GM10847 (cell line): ENCODE measurements around the gene ZFP14.

Experiments
- POLR2A ChIP-seq: IDR thresholded peaks from 2 replicates; pipeline ENCODE4 v1.6.1; 2011; ENCODE audit not compliant: insufficient read length; ENCODE audit errors: extremely low read depth

Gene ZFP14

DNA sequence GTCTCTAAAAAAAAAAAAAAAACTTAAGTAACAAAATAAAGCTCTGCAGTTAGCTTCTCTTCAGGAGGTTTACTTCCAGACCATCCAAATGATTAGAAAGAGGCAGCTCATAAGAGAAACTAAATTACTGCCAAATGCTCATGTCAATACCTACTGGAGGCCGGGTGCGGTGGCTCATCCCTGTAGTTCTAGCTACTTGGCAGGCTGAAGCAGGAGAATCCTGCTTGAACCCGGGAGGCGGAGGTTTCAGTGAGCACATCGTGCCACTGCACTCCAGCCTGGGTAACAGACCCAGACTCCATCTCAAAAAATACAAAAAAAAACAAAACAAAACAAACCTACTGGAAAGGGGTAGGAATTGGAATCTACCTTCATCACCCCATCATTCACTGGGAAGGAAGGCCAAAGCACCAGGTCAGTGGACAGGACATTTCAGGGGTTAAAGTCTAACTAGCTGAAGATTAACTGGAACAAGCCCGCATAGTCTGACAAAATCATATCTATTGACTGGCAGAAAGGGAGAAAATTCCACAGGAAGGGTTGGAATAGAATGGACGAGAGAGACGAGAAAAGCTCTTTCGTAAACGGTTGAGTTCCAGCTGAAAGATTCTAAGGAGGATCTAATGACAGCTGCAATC lies 1.3 kb downstream of the ZFP14 start:
- TF ChIP-seq POLR2A: no peak

DNA sequence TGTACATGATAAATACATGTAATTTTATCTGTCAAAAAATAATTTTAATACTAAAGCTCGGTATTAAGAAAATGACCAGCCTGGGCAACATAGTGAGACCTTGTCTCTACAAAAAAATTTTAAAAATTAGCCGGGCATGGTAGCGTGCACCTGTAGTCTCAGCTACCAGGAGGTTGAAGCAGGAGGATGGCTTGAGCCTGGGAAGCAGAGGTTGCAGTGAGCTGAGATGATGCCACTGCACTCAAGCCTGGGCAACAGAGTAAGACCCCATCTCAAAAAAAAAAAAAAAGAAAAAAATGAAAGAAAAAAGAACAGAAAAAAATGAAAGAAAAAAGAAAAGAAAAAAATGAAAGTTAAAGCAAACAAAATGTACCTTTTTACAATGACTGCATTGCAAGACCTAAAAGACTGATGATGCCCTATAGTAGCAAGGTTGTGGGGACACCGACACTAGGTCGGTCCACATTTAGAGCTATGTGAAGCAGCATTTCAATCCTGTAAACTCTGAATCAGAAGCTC lies 5.3 kb downstream of the ZFP14 start:
- no peak for TF ChIP-seq POLR2A

DNA sequence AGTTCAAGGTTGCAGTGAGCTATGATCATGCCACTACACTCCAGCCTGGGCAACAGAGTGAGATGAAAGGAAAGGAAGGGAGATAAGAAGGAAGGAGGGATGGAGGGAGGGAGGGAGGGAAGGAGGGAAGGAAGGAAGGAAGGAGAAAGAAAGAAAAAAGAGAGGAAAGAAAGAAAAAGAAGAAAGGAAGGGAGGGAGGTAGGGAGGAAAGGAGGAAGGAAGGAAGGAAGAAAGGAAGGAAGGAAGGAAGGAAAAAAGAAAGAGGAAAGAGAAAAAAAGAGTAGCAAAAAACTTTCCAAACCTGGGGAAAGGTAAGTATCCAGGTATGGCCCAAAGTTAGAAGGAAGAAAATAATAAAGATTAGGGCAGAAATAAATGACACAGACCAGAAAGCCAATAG lies 7.1 kb downstream of the ZFP14 start:
- TF ChIP-seq POLR2A: no peak

DNA sequence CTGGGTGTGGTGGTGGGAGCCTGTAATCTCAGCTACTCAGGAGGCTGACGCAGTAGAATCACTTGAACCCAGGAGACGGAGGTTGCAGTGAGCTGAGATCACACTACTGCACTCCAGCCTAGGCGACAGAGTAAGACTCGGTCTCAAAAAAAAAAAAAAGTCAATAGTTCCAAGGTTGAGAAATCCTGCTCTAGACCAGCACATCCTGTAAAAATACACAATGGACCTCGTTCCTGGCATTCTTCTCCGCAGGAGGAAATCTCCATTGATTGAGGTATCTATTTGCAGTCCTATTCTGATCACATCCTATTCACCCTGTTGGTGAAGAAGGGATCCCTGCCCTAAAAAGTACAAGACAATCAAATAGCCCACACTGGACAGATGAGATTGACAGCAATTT lies 15.2 kb downstream of the ZFP14 start:
- no peak for TF ChIP-seq POLR2A

DNA sequence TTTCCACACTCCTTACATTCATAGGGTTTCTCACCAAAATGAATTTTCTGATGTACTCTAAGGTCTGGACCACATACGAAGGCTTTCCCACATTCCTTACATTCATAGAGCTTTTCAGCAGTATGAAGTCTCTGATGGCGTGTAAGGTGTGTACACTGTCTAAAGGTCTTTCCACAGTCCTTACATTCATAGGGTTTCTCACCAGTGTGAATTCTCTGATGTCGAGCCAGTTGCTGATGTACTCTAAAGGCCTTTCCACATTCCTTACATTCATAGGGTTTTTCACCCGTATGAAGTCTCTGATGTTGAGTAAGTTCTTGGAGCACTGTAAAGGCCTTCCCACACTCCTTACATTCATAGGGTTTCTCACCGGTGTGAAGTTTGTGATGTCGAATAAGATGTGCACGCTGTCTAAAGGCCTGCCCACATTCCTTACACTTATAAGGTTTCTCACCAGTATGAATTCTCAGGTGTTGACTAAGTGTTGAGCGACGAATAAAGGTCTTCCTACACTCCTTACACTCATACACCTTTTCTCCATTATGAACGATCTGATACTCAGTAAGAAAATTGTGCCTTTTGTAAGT lies 38.1 kb downstream of the ZFP14 start:
- TF ChIP-seq POLR2A: no peak

DNA sequence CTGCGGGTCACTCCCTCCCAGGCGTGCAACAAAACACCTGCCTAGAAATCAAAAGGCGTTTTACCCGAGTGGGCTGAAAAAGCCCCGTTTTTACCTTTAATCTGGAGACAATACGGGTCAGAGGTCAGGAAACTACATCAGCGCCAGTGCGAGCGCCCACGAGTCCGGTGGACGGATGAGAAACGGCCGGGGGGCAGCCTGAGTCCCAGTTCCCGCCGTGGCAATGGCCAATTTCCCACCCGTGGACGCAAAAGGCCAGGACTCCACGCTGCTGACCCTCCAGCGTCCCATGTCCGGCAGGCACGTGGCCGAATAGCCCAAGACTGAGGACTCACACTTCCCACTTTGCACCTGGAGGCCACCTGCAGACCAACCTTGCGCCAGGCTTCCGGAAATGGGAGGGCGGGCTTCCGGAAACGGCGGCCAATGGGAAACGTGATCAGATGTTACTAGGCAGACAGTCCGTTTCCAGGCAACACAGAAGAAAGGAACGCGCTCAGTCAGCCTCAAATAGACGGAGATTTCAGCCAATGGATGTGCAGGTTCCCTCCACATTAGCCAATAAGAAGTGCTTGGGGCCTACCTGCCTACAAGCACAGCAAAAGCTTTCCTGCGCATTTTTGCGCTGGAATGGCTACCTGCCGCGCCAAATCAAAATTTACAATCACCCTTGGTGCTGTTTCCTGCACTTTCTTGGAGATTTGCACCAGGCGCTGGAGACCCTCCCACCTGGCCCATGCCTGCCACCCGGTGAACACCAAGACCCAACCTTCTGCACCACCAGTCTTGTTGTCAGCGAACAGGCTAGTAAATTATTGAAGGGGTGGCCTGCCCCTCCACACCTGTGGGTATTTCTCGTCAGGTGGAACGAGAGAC lies 47.4 kb downstream of the ZFP14 start:
- no peak for TF ChIP-seq POLR2A

DNA sequence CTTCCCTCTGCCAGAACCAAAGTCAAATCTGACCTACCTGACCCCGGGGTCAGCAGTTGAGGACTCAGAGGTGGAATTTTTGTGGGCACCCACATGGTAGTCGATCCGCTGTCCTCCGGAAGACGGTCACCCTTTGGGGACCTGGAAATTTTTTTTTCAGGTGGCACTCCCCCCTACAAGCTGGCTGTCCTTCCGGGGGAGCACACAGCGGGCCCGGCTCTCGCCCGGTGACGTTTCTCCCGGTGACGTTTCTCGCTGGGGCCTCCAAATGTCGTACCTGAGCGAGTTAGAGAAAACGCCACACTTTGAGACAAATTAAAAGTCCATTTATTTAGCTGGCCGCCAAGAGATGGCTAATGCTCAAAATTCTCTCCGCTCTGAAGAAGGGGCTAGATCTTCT lies 48.8 kb downstream of the ZFP14 start:
- no peak for TF ChIP-seq POLR2A
